NCI-H128 (cell line): ENCODE data around the gene STEAP2.
A peak's percentile ranks its signal among the peaks of the same experiment; 100 is the strongest.
"Not testable (repeated sequence)": the region's sequence is repeated elsewhere in the genome, so short reads cannot be mapped to it uniquely, and the experiment has no call there.

Experiments
- DNase-seq: peaks from one replicate; lab custom pipeline; 2025; ENCODE audit not compliant: unreplicated experiment; lab: John Stamatoyannopoulos, UW

STEAP2 gene

DNA sequence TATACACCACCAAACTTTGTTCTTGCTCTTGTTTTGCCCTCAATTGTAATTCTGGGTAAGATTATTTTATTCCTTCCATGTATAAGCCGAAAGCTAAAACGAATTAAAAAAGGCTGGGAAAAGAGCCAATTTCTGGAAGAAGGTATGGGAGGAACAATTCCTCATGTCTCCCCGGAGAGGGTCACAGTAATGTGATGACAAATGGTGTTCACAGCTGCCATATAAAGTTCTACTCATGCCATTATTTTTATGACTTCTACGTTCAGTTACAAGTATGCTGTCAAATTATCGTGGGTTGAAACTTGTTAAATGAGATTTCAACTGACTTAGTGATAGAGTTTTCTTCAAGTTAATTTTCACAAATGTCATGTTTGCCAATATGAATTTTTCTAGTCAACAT, 20.9 kb downstream of the STEAP2 start:
- no peak for DNase-seq

DNA sequence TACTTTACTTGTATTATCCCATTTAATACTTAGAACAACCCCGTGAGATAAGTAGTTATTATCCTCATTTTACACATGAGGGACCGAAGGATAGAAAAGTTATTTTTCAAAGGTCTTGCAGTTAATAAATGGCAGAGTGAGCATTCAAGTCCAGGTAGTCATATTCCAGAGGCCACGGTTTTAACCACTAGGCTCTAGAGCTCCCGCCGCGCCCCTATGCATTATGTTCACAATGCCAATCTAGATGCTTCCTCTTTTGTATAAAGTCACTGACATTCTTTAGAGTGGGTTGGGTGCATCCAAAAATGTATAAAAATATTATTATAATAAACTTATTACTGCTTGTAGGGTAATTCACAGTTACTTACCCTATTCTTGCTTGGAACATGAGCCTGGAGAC, 22.0 kb downstream of the STEAP2 start:
- no peak for DNase-seq

- DNase-seq: no peak
Measured at GRCh38 chr7:90236721-90237289, 25.3 kb downstream of the STEAP2 start.

DNA sequence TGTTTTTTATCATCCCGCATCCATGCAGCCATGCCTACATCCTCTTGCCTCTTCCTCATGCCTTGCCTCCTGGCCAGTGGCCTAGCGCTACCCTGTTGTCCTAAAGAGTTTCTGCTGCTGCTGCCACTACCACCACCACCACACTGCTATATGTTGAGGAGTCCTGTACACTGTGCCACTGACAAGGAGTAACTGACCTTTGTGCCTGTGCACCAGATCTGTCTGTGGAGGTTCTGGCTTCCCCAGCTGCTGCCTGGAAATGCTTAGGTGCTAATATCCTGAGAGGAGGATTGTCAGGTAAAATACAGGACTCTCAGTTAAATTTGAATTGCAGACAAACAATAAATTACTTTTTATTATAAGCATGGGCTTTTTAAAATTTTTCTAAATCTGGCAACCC, 26.5 kb downstream of the STEAP2 start:
- DNase-seq: no peak

GRCh38 chr7:90238583-90238982, 27.0 kb downstream of the STEAP2 start:
- DNase-seq: no peak

GRCh38 chr7:90239050-90239449, 27.5 kb downstream of the STEAP2 start:
- DNase-seq: no peak

DNA sequence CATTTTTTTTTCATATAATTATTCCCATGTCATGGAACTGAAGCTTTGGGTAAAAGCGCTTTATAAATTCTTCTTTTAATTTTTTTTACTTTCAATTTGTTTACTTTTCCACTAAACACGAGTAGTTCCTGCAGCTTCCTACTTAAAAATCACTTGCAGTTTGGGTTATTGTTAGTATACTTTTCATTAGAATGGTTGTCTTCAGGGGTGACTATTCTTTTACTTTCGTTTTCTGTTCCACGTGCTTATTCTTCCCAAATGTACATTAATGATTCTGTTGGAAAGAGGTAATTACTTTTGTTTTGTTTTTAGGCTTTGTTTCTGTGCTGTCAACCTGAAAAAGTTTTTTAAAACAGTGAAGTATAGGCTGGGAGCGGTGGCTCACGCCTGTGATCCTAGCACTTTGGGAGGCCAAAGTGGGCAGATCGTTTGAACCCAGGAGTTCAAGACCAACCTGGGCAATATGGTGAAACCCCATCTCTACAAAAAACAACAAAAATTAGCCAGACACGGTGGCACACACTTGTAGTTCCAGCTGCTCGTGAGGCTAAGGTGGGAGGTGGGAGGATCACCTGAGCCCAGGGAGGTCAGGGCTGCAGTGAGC, 28.2 kb downstream of the STEAP2 start:
- DNase-seq: no peak

- DNase-seq: no peak
Measured at GRCh38 chr7:90242369-90243168, 31.0 kb downstream of the STEAP2 start.

- DNase-seq: no peak
Measured at GRCh38 chr7:90243556-90243955, 32.0 kb downstream of the STEAP2 start.

DNA sequence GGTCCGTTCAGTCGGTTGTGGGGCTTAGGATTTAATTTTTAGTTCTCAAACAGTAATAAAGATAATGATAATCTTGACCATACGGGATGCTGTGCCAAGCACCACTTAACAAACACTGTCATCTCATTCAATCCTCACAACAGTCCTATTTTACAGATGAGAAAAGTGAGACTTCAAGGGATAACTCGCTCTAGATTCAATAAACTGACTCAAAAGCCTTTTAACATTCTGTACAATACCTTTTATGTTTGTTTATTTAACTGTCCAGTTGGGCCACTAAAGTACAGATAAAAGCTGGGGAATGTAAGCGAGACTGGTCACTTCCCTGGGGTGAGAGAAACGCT, 33.0 kb downstream of the STEAP2 start:
- DNase-seq: no peak

GRCh38 chr7:90244909-90245851, 33.6 kb downstream of the STEAP2 start, which contains the start of gene CFAP69:
Gene CFAP69 (plus strand): TSS chr7:90245174. CDS start chr7:90245425, 251 bp downstream.
- DNase-seq: peak; percentile 23

- no peak for DNase-seq
Measured at GRCh38 chr7:90246171-90246570, 34.6 kb downstream of the STEAP2 start.

DNA sequence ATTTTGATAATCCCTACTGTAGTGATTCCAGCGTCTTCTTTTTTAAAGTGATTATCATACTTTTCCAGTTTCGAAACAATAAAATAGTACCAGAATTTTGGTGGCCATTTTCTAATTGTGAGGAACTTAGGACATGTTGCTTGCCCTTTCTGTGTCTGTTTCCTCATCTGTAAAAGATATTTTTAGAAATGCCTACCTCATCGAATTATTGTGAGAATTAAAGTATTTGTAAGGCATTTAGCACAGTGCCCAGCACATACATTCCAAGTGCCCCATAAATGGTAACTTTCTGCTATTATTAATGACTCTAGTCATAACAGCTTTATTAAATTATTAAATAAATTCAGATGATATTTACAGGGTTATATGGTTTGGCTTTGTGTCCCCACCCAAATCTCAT, 37.2 kb downstream of the STEAP2 start:
- DNase-seq: no peak

- no peak for DNase-seq
Measured at GRCh38 chr7:90250601-90251303, 39.2 kb downstream of the STEAP2 start.

DNA sequence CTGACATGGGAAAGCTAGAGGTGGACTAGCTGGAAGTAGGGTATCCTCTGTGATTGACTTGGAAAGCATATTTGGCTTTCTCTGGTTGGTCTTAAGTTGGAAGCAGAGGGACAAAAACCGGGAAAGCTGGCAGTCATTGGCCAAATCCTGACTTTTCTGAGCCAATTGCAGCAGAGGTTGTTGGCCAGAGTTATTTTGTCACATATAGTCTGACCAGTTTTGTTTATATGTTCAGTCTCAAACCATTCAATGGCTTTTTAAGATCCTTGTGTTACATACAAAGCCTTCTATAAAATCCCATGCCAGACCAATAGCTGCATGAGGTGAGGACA, 39.7 kb downstream of the STEAP2 start:
- no peak for DNase-seq

DNA sequence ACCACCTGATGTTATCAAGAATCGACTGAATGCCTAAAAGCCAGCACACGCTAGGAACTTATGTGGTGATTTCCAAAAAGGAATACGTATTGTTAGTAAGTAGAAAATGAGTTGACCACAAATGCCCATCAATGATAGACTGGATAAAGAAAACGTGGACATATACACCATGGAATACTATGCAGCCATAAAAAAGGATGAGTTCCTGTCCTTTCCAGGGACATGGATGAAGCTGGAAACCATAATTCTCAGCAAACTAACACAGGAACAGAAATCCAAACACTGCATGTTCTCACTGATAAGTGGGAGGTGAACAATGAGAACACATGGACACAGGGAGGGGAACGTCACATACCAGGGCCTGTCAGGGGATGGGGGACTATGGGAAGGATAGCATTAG, 44.5 kb downstream of the STEAP2 start:
- DNase-seq: not testable (repeated sequence)

GRCh38 chr7:90256778-90257177, 45.2 kb downstream of the STEAP2 start:
- no peak for DNase-seq

DNA sequence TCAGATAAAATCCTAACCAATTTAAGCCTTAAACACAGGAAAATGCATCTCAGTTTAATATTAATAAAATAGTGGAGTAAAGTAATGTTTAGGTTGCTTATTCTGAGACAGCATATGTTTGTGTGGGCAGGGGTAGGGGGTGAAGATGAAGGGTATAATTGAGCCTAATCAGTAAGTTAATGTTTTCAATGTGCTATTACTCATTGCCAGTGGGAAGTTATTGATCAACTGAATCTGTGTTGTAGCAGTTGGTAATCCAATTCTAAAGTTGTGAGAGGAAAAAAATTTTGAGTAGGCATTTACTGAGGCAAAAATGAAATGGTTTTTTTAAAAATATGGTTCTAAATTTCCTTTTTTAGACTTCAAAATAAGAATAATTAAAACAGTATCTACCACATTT, 49.9 kb downstream of the STEAP2 start:
- no peak for DNase-seq

- DNase-seq: no peak
Measured at GRCh38 chr7:90262438-90262837, 50.9 kb downstream of the STEAP2 start.

DNA sequence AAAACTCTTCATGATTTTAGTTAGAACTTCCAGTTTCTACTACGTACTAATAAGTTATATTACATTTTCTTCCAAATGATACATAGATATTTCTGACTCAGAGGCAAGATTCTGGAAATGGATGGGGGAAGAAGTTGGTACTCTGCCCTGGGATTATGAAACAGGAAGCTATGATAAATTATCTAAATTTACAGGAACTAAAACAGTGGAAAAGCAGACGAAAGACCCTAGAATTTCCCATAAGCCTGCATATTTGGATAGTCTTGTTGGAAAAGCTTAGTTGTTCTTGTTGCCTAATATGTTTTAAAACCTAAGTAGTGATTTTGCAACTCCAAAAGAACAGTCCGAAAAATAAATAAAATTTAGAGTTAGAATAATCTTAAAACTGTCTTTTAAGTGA, 55.3 kb downstream of the STEAP2 start:
- no peak for DNase-seq
